Effector memory CD4-positive, alpha-beta T cell (primary cell): ENCODE results near the gene OXLD1.

Experiments
- DNase-seq, 3 donors: peaks; one replicate each; pipeline ENCODE4 v3.0.0-alpha.2; 2020
- H3K27ac ChIP-seq: 2 replicates; pipeline ENCODE4 v1.7.0; 2013; ENCODE audit warnings: mild to moderate bottlenecking, low read length, moderate library complexity; ENCODE audit not compliant: insufficient read depth, poor library complexity, severe bottlenecking
- H3K27me3 ChIP-seq: replicated peaks from 2 replicates; pipeline ENCODE4 v1.7.0; 2013; ENCODE audit warnings: mild to moderate bottlenecking, low read length; ENCODE audit not compliant: insufficient read depth, control insufficient read depth, poor library complexity, severe bottlenecking
- H3K36me3 ChIP-seq: 2 replicates; pipeline ENCODE4 v1.7.0; 2013; ENCODE audit warnings: mild to moderate bottlenecking, low read length, moderate library complexity; ENCODE audit not compliant: control insufficient read depth, insufficient read depth
- H3K4me1 ChIP-seq: 2 replicates; pipeline ENCODE4 v1.7.0; 2013; ENCODE audit warnings: low read length, mild to moderate bottlenecking; ENCODE audit not compliant: control insufficient read depth, insufficient read depth, poor library complexity, severe bottlenecking
- H3K4me3 ChIP-seq: 2 replicates; pipeline ENCODE4 v1.7.0; 2013; ENCODE audit warnings: low read length, low read depth, mild to moderate bottlenecking; ENCODE audit not compliant: insufficient read depth, poor library complexity, severe bottlenecking
- H3K9me3 ChIP-seq: 2 replicates; pipeline ENCODE4 v1.7.0; 2013; ENCODE audit warnings: mild to moderate bottlenecking, low read length, moderate library complexity; ENCODE audit not compliant: control insufficient read depth

Gene OXLD1

DNA sequence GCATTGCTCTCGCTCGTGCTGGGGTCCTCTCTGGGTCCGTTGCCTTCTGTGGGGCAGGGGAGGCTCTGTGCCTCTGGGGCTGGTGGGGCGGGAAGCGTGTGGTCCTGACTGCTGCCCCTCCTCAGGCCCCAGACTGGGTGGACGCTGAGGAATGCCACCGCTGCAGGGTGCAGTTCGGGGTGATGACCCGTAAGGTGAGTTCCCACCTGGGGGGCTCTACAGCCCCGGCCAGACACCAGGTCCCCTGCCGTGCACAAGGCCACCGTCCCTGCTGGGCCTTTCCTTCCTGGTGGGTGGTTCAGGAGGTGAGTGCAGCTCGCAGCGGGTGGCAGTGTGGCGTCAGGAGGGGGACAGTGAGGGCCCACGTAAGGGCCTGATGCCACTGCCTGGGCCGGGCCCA lies 24.1 kb upstream of the OXLD1 start:
- H3K9me3 ChIP-seq, result no peaks in the 10 kb centered on the region

DNA sequence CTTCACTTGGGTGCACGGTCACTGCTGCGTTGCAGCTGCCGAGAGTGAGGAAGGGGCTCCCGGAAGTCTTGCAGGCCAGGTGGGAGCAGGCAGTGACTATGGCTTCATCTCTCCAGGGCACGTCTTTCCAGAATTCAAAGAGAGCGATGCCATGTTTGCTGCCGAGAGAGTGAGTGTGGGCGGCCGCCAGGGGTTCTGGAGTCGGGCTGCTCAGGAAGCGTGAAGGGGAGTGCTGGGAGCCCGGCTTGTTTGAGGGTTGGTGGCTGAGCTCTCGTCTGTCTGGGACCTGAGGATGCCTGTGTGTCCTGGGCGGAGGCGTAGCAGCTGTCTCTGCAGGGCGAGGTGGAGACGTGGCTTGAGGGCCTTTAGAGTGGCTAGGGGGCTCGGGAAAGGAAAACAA lies 23.7 kb upstream of the OXLD1 start:
- no peak overlapping the region for H3K4me3 ChIP-seq
- H3K27ac ChIP-seq, result peak overlapping the region; percentile 5
- H3K36me3 ChIP-seq, result peaks cover 90% of the 10 kb centered on the region
- H3K27me3 ChIP-seq, result no peaks in the 10 kb centered on the region
- no peak for DNase-seq
- no peaks in the 10 kb centered on the region for H3K9me3 ChIP-seq
- H3K4me1 ChIP-seq, result peaks cover 5% of the 10 kb centered on the region

More for the DNA sequence above, 24.1 kb upstream of the OXLD1 start:
- Histone ChIP-seq H3K27ac (peak overlapping the region; percentile 5), H3K4me3 (no peak overlapping the region), H3K36me3 (peaks cover 94% of the 10 kb centered on the region), H3K27me3 (no peaks in the 10 kb centered on the region), H3K4me1 (no peaks in the 10 kb centered on the region)
- no peak for DNase-seq

DNA sequence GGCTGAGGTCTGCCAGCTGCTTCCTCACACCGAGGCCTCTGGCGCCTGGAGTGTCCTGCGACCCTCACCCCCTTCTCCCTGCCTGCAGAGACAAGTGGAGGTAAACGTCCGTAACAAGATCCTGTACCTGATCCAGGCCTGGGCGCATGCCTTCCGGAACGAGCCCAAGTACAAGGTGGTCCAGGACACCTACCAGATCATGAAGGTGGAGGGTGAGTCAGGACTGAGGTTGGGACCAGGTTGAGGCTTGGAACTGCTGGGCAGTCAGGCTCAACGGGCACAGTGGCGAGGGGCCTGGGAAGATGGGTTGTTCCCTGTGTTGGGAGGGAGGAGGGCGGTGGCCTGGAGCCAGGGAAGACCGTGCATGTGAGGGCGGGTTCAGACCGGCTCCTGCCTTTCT lies 22.2 kb upstream of the OXLD1 start:
- no peaks in the 10 kb centered on the region for H3K9me3 ChIP-seq
- no peak overlapping the region for H3K27ac ChIP-seq
- DNase-seq, result no peak
- peaks cover 75% of the 10 kb centered on the region for H3K36me3 ChIP-seq
- peaks cover 13% of the 10 kb centered on the region for H3K4me1 ChIP-seq
- no peaks in the 10 kb centered on the region for H3K27me3 ChIP-seq
- no peak overlapping the region for H3K4me3 ChIP-seq

DNA sequence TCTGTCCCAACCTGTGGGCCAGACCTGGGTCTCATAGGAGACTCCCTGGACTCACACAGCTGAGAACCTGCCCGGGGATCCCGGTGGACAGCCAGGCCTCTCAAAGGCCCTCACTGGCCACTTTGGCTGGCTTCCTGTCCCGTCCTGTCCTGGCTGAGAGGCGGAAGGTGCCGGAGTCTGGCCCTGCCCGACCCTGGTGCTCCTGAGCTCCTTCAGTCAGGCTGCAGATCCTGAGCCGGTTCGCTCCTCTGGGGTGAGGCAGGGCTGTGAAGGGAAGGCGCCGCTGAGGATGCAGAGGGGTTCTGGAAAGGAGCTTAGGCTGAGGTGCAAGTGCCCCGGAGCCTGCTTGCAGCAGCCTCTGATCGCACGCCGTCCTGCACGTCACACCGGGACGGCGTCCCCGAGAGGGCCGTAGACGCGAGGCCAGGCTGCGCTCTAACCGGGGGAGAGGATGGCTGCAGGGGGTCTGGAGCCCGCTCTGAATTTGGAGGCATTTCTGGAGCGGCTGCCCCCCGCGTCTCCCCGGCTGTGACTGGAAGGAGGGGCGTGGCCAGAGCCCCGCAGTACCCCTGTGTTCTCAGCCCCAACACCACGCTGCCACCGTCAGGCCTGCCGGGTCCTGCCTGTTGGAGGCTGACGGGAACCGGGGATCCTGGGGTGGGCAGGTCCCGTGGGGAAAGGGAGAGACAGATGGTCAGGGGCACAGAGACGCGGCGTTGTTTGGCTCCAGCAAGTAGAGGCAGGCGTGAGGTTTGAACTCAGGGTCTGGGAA lies 21.6 kb upstream of the OXLD1 start:
- DNase-seq, result no peak
- Histone ChIP-seq H3K36me3 (peaks cover 69% of the 10 kb centered on the region), H3K27ac (no peak overlapping the region), H3K4me3 (no peak overlapping the region), H3K27me3 (no peaks in the 10 kb centered on the region), H3K4me1 (peaks cover 14% of the 10 kb centered on the region), H3K9me3 (no peaks in the 10 kb centered on the region)

DNA sequence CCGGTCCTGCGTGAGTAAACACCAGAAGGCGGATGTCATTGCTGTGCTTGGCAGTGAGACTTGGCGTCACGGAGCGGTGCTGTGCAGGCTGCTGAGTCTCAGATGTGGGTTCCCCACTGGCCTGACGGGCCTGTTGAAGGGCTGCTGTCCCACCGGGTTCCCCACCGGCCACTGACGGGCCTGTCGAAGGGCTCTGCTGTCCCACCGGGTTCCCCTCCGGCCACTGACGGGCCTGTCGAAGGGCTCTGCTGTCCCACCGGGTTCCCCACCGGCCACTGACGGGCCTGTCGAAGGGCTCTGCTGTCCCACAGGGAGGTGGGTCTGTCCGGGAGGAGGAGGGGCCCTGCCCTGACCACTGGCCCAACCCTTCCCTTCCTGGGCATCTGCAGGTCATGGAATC lies 20.2 kb upstream of the OXLD1 start:
- H3K27me3 ChIP-seq, result no peaks in the 10 kb centered on the region
- H3K36me3 ChIP-seq, result peaks cover 55% of the 10 kb centered on the region
- H3K9me3 ChIP-seq, result no peaks in the 10 kb centered on the region
- no peak overlapping the region for H3K27ac ChIP-seq
- no peak for DNase-seq
- peaks cover 20% of the 10 kb centered on the region for H3K4me1 ChIP-seq
- H3K4me3 ChIP-seq, result no peak overlapping the region

DNA sequence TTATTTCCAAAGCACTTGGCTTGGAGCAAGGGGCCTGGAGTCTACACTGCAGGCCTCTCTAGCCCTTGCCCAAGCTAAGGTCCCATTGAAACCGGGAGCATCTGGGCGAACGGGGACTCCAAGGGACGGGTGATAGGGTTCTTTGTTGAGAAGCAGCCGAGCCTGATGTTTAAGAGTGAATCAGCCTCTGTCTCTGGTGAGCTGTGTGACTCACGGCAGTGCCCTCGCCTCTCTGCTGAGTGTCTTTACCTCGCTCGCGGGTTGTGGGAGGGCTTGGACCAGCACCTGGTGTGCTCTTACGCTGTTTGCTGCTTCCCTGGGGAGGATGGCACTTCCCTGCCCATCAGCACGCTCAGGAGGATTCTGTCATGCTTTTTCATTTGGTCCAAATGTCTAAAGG lies 18.7 kb upstream of the OXLD1 start:
- peaks cover 20% of the 10 kb centered on the region for H3K4me1 ChIP-seq
- peak overlapping the region; percentile 79 for H3K4me3 ChIP-seq
- no peak for DNase-seq
- no peaks in the 10 kb centered on the region for H3K9me3 ChIP-seq
- H3K36me3 ChIP-seq, result peaks cover 41% of the 10 kb centered on the region
- no peaks in the 10 kb centered on the region for H3K27me3 ChIP-seq
- peak overlapping the region; percentile 67 for H3K27ac ChIP-seq

DNA sequence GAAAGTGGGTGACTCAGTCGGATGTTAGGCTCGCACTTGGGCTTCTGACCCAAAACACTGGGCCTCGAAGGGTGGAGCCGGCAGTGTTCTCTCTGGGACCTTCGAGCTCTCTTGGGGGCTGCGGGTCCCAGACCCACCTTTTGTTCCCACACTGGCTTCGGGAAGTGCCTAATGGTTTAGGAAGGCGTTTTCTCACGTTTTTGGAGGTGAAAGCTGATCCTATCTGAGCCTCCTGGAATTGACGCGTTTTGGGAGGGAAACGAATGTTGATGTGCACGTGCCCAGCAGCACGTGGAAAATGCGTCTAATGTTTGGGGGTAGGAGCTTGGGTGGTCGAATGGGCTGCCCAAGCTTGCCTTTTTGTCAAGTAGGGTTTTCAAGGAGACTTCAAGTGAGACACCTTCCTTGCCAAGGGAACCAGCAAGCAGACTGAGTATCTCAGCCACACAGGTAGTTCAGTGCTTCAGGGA lies 18.1 kb upstream of the OXLD1 start:
- DNase-seq, result no peak
- H3K27ac ChIP-seq, result peak overlapping the region; percentile 67
- peaks cover 34% of the 10 kb centered on the region for H3K36me3 ChIP-seq
- H3K27me3 ChIP-seq, result no peaks in the 10 kb centered on the region
- no peaks in the 10 kb centered on the region for H3K9me3 ChIP-seq
- peak overlapping the region; percentile 79 for H3K4me3 ChIP-seq
- peaks cover 20% of the 10 kb centered on the region for H3K4me1 ChIP-seq

DNA sequence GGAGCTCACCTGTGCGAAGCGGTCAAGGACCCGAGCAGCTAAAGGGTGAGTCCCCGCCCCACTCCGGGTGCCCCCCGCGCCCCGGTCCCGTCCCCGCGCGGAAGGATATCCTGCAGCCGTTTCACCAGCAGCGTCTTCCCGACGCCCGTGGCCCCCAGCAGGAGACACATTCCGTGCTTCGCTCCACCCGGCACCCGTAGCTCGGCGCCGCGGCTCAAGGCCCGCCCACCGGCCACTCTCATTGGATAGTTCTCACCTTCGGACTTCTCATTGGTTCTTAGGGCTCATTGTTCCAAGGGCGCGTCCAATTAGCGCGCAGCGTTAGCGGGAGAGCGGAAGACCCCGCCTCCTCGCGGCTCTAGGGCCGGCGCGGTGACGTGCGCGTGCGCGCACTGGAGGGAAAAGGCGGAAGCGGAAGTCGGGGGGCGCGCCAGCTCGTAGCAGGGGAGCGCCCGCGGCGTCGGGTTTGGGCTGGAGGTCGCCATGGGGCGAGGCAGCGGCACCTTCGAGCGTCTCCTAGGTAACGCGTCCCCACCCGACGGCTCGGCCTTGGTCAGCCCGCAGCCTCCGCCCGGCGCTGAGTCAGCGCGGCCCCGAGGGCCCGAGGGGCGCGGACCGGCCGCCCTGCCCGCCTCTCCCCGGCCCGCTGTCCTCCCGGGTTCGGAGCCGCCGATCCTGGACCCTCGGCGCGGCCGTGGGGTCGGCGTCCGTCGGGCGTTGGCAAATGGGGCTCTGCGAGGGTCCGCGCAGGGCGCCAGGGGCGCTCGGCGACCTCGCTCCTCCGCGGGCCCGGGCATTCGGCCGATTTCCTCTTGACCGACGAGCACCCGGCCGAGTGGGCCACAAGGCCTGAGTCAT lies 17.4 kb upstream of the OXLD1 start, which contains the start of the genes ARL16 and HGS:
TSS of gene ARL16 (minus strand) at position 214 of the 858 bp plus-strand sequence. CDS start at position 170, 44 bp downstream.
TSS of gene HGS (plus strand) at position 428 of the 858 bp plus-strand sequence. CDS start at position 484, 56 bp downstream.
- H3K27me3 ChIP-seq, result no peaks in the 10 kb centered on the region
- peak within 1 kb of the TSS; percentile 67 for H3K27ac ChIP-seq
- peaks cover 28% of the 10 kb centered on the region for H3K36me3 ChIP-seq

DNA sequence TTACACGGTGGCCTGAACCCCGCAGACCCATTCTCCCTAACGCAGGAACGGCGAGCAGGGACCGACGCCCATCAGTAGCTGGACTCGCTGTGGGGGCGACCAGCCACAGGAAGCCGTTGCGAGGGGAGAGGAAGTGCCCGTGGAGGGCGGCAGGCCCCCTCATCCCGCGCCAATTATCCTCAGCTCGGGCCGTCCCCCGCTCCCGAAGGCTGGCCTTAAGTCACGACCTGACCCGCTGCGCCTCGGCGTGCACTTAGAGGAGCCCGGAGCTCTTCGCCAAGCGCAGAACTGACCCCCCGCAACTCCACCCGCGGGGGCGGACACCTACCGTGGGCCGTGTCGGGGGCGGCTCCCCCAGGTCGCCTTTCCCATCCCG lies 16.8 kb upstream of the OXLD1 start:
- Histone ChIP-seq H3K9me3 (no peaks in the 10 kb centered on the region), H3K36me3 (peaks cover 22% of the 10 kb centered on the region), H3K4me1 (peaks cover 20% of the 10 kb centered on the region)

More for the DNA sequence above, 17.4 kb upstream of the OXLD1 start, which contains the start of the genes ARL16 and HGS:
- DNase-seq, result peak; percentile 95 to 96 (median 95)
- H3K9me3 ChIP-seq, result no peaks in the 10 kb centered on the region
- H3K4me3 ChIP-seq, result peak within 1 kb of the TSS; percentile 79
- peaks cover 20% of the 10 kb centered on the region for H3K4me1 ChIP-seq

More for the DNA sequence above, 16.8 kb upstream of the OXLD1 start:
- Histone ChIP-seq H3K4me3 (peak overlapping the region; percentile 79), H3K27ac (peak overlapping the region; percentile 67), H3K27me3 (no peaks in the 10 kb centered on the region)
- no peak for DNase-seq
